ENCODE data around the gene LMAN1L. TPM values are rescaled to one million over a fixed set of nuclear protein-coding genes. Genes with fewer than 3 reads are reported as not detected.

LMAN1L gene
- total RNA-seq, 1 experiment from 2014 or later = not detected

DNA sequence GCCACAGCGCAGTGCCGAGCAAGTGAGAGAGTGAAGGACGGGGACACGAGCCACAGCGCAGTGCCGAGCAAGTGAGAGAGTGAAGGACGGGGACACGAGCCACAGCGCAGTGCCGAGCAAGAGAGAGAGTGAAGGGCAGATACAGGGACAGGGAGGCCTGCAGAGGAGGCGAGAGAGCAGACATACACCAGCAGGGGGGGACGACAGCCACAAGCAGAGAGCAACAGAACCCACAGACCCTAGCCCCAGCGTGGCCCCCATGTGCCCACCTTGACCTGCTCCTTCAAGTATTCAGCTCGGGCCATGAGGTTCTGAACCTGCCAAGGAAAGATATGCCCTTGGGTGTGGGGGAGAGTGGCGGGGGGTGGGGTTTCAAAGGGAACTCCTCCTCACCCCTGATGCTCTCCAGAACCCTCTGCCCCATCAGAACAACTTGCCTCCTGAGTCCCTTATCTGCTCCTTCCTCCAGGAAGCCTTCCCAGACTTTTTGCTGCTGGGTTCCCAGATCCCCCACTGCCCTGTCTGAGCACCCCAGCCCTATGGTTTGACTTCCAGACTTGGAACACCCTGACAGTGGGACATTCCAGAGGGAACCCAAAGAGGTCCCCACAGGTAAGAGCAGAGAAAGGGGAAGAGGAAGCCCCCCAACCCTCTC is 25.0 kb downstream of the LMAN1L start:
- no peak overlapping the region for H3K4me3 ChIP-seq
- no peak overlapping the region for H3K27ac ChIP-seq
- no peaks in the 10 kb centered on the region for H3K27me3 ChIP-seq (replicated peaks)

GRCh38 chr15:74838137-74838516 is 25.5 kb downstream of the LMAN1L start:
- no peak for DNase-seq (ENCODE audit: low read depth in 1 of 2, low spot score in 2 of 2)
- H3K9me3 ChIP-seq (replicated peaks) = no peaks in the 10 kb centered on the region
- H3K4me3 ChIP-seq = no peak overlapping the region
- no peaks in the 10 kb centered on the region for H3K27me3 ChIP-seq (replicated peaks)
- H3K27ac ChIP-seq = no peak overlapping the region
- H3K36me3 ChIP-seq = peaks cover 3% of the 10 kb centered on the region; the same call in 1 of the 2 replicates
- H3K4me1 ChIP-seq (replicated peaks) = peaks cover under 1% of the 10 kb centered on the region

More for the DNA sequence above, 25.0 kb downstream of the LMAN1L start:
- no peaks in the 10 kb centered on the region for H3K9me3 ChIP-seq (replicated peaks)
- no peak for DNase-seq (ENCODE audit: low read depth in 1 of 2, low spot score in 2 of 2)
- H3K36me3 ChIP-seq = 0 out of 2 replicates have a peak, but pooled peaks cover under 1% of the 10 kb centered on the region
- H3K4me1 ChIP-seq (replicated peaks) = no peaks in the 10 kb centered on the region; the same call in 1 of the 2 replicates

DNA sequence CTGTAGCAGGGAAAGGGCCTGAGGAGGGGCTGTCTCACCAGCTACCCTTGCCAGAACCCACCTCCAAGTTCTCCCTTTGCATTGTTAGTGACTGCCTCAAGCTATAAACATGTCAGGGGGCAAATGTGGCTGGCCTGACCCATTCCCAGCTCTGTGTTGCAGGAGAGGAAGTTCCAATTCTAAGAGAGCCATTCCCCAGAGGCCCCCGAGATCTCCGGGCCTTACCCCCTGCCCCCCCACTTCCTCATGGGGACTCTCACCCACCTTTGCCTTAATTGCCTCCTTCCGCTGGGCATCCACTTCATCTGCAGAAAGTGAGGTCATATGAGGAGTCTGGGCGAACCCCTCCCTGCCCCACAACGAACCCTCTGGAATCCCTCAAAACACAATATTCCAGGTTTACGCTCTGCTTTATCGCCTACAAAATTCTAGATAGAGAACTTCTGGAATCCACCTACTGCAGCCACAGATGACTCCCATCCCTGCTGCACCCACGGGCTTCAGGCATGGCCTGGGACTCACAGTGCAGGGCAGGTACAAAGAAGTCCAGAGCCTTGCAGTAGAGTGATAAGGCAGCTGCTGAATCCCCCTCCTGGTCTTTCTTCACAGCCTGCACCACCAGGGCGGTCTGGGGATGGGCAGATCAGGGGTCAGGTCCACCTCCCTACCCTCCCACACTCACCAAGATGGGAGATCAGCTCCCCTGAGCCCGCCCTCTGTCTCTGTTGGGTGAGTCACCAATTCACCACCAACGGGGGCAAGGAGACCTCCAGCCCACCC is 26.3 kb downstream of the LMAN1L start:
- Histone ChIP-seq H3K4me3 (no peak overlapping the region), H3K36me3 (peaks cover 3% of the 10 kb centered on the region; the same call in 1 of the 2 replicates), H3K4me1 (replicated peaks) (peaks cover 9% of the 10 kb centered on the region), H3K27ac (no peak overlapping the region), H3K27me3 (replicated peaks) (no peaks in the 10 kb centered on the region), H3K9me3 (replicated peaks) (no peaks in the 10 kb centered on the region)
- no peak for DNase-seq (ENCODE audit: low read depth in 1 of 2, low spot score in 2 of 2)

DNA sequence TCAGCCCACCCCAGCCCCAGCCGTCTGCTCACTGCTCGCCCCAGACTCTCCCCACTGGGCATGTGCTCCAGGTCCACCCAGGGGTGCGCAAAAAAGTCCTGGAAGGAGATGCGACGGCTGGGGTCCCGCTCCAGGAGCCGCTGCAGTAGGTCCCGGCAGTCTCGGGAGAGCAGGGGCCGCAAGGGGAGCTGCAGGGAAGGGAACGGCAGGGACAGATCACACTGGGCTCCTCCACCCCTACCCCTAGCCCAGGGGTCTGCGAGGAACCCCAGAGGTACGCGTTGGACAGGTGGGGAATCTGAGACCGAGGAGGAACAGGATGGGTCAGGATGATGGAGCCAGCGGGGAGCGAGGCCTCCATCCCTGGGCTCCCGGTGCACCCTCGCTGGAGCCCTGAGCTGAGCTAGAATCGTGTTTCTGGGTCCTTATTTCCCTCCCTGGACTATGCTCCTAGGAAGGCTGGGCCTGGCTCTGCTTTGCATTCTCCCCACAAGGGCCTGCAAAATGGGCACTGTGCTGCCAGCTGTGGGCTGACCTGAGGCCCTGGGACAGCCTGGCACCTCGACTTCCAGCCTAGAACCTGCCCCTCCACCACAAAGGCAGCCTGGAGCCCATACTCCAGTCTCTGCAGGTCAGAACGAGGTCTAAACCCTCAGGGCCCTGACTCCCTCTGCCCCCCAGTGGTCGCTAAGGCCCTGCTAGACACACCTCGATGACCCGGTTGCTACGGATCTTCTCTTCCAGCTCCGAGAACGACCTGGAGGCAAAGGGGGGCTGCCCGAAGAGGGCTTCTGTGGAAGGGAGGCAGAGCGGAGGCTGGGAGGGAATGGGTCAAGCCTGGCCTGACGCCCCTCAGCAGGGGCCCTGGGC is 27.1 kb downstream of the LMAN1L start:
- Histone ChIP-seq H3K9me3 (replicated peaks) (no peaks in the 10 kb centered on the region), H3K36me3 (peaks cover 3% of the 10 kb centered on the region), H3K27me3 (replicated peaks) (no peaks in the 10 kb centered on the region), H3K4me1 (replicated peaks) (peaks cover 9% of the 10 kb centered on the region), H3K4me3 (no peak overlapping the region), H3K27ac (no peak overlapping the region)
- no peak for DNase-seq (ENCODE audit: low read depth in 1 of 2, low spot score in 2 of 2)

- peaks cover 9% of the 10 kb centered on the region for H3K4me1 ChIP-seq (replicated peaks)
- H3K36me3 ChIP-seq = peaks cover 15% of the 10 kb centered on the region
- H3K27ac ChIP-seq = no peak overlapping the region
- DNase-seq (ENCODE audit: low read depth in 1 of 2, low spot score in 2 of 2) = no peak
- H3K4me3 ChIP-seq = no peak overlapping the region
- H3K9me3 ChIP-seq (replicated peaks) = no peaks in the 10 kb centered on the region
- no peaks in the 10 kb centered on the region for H3K27me3 ChIP-seq (replicated peaks)
Observed at GRCh38 chr15:74840851-74841775, 28.5 kb downstream of the LMAN1L start.

DNA sequence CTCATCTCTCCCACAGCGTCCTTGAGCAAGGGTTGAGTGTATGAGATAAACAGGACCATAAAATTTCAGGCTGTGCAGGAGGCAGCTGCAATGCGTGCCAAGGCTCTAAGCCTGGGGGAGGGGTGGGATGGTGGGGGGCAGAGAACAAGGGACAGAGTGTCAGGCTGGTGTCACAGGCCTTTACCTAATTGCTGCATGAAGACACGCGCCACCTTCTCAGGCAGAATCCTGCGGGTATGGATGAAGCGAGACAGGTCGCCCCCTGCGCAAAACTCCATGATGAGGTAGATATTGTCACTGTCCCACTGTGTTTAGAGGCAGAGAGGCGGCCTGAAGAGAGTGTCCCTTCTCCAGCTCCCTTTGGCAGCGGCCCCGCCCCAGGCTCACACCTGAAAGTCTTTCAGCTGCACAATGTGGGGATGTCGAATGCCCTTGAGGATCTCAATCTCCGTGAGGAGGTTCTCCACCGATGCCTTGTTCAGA is 29.3 kb downstream of the LMAN1L start:
- no peak overlapping the region; the same call in 1 of the 2 replicates for H3K4me3 ChIP-seq
- no peak for DNase-seq (ENCODE audit: low read depth in 1 of 2, low spot score in 2 of 2)
- no peaks in the 10 kb centered on the region for H3K27me3 ChIP-seq (replicated peaks)
- no peak overlapping the region for H3K27ac ChIP-seq
- H3K36me3 ChIP-seq = peaks cover 15% of the 10 kb centered on the region
- H3K4me1 ChIP-seq (replicated peaks) = peaks cover 9% of the 10 kb centered on the region
- H3K9me3 ChIP-seq (replicated peaks) = no peaks in the 10 kb centered on the region

GRCh38 chr15:74842581-74843444 is 30.2 kb downstream of the LMAN1L start, which contains the start of gene ULK3:
ULK3 (minus strand) TSS chr15:74843156; CDS start chr15:74843105, 51 bp downstream.
- H3K27me3 ChIP-seq (replicated peaks) = no peaks in the 10 kb centered on the region
- peak; percentile 91 for DNase-seq (ENCODE audit: low read depth in 1 of 2, low spot score in 2 of 2)
- peaks cover 9% of the 10 kb centered on the region for H3K4me1 ChIP-seq (replicated peaks)
- no peaks in the 10 kb centered on the region for H3K9me3 ChIP-seq (replicated peaks)
- peaks cover 23% of the 10 kb centered on the region for H3K36me3 ChIP-seq
- H3K27ac ChIP-seq = peak within 1 kb of the TSS; percentile 42
- H3K4me3 ChIP-seq = peak within 1 kb of the TSS; percentile 80

GRCh38 chr15:74843445-74843828 is 30.8 kb downstream of the LMAN1L start:
- H3K27ac ChIP-seq = peak overlapping the region; percentile 42
- no peak for DNase-seq (ENCODE audit: low read depth in 1 of 2, low spot score in 2 of 2)
- no peaks in the 10 kb centered on the region for H3K9me3 ChIP-seq (replicated peaks)
- H3K36me3 ChIP-seq = peaks cover 28% of the 10 kb centered on the region
- no peaks in the 10 kb centered on the region for H3K27me3 ChIP-seq (replicated peaks)
- H3K4me1 ChIP-seq (replicated peaks) = peaks cover 9% of the 10 kb centered on the region
- peak overlapping the region; percentile 80 for H3K4me3 ChIP-seq

DNA sequence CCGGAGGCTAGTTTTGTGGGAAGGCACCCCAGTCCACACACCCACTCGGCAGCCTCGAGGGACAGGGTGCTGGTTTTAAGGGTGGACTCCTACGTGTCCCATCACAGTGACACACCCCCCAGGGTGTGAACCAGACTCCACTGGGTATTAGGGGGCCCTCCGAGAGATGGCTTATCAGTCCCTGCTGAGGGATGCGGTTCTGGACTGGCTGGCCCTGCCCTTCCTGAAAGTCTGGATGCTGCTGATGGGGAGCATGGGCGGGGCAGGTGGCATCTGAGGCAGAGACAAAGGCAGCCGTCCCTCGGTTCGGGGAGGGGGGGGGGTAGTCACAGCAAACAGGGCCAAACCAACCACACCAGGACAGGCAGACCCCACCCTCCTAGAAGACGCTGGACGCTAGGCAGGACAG is 31.3 kb downstream of the LMAN1L start:
- H3K4me3 ChIP-seq = no peak overlapping the region
- H3K27ac ChIP-seq = no peak overlapping the region
- peaks cover 9% of the 10 kb centered on the region for H3K4me1 ChIP-seq (replicated peaks)
- peaks cover 32% of the 10 kb centered on the region for H3K36me3 ChIP-seq
- H3K27me3 ChIP-seq (replicated peaks) = no peaks in the 10 kb centered on the region
- no peak for DNase-seq (ENCODE audit: low read depth in 1 of 2, low spot score in 2 of 2)
- H3K9me3 ChIP-seq (replicated peaks) = no peaks in the 10 kb centered on the region

- peaks cover 9% of the 10 kb centered on the region for H3K4me1 ChIP-seq (replicated peaks)
- peaks cover 36% of the 10 kb centered on the region for H3K36me3 ChIP-seq
- H3K27me3 ChIP-seq (replicated peaks) = no peaks in the 10 kb centered on the region
- DNase-seq (ENCODE audit: low read depth in 1 of 2, low spot score in 2 of 2) = no peak
- H3K27ac ChIP-seq = no peak overlapping the region
- H3K4me3 ChIP-seq = no peak overlapping the region
- no peaks in the 10 kb centered on the region for H3K9me3 ChIP-seq (replicated peaks)
Observed at GRCh38 chr15:74844319-74845207, 31.9 kb downstream of the LMAN1L start.

GRCh38 chr15:74845208-74845568 is 32.6 kb downstream of the LMAN1L start:
- Histone ChIP-seq H3K4me3 (no peak overlapping the region), H3K4me1 (replicated peaks) (peaks cover 9% of the 10 kb centered on the region), H3K27me3 (replicated peaks) (no peaks in the 10 kb centered on the region), H3K9me3 (replicated peaks) (no peaks in the 10 kb centered on the region), H3K27ac (no peak overlapping the region), H3K36me3 (peaks cover 42% of the 10 kb centered on the region)
- DNase-seq (ENCODE audit: low read depth in 1 of 2, low spot score in 2 of 2) = no peak

Measured in SJSA1 (cell line).